GM12878 (cell line): ENCODE measurements around the gene AIF1. TPM values are rescaled to one million over a fixed set of nuclear protein-coding genes. Genes with fewer than 3 reads are reported as not detected.
A peak's percentile ranks its signal among the peaks of the same experiment; 100 is the strongest.

Experiments
- ATAC-seq: fragments of 200-7000 bp; cut with Tn5 transposase; 3 replicates; pipeline ENCODE4 v1.9.1; 2020; ENCODE audit warnings: mild to moderate bottlenecking, moderate library complexity
- BruUV-seq: library from RNA; stranded (reverse); fragments of 400-500 nt; replicated peaks from 2 replicates; lab custom pipeline; 2021; lab: Mats Ljungman, UMichigan
- CTCF ChIA-PET: fragments of 300-600 bp; sonication (Branson Sonifier 250); formaldehyde crosslinking; extraction: SDS; loops from one replicate; lab custom pipeline; 2021; ENCODE audit warnings: inconsistent platforms; lab: Yijun Ruan, JAX
- POLR2A ChIA-PET: fragments of 350-600 bp; formaldehyde crosslinking; extraction: SDS; loops from one replicate; lab custom pipeline; 2021; ENCODE audit warnings: inconsistent platforms; lab: Charles Lee
- RAD21 ChIA-PET: fragments of 300-600 bp; sonication (Branson Sonifier 250); formaldehyde crosslinking; loops from one replicate; lab custom pipeline; 2023; ENCODE audit warnings: antibody characterized with exemption; ENCODE audit not compliant: unreplicated experiment; lab: Charles Lee
- SMC1A ChIA-PET: fragments of 300-600 bp; sonication (Branson Sonifier 250); formaldehyde crosslinking; loops from one replicate; lab custom pipeline; 2023; ENCODE audit not compliant: unreplicated experiment, uncharacterized antibody; lab: Charles Lee
- DNase-seq: peaks from one replicate; pipeline ENCODE4 v3.0.0-alpha.2; 2011; ENCODE audit warnings: low read depth, low spot score
- FAIRE-seq: peaks from 3 replicates; lab custom pipeline; 2011; peaks lifted over from hg19 to GRCh38; lab: Jason Lieb, UNC
- H2AFZ ChIP-seq: 2 replicates; pipeline ENCODE4 v1.6.0; 2011; ENCODE audit warnings: low read depth, low read length, control low read depth; ENCODE audit not compliant: control insufficient read depth
- H3K27ac ChIP-seq: 2 replicates; pipeline ENCODE4 v1.5.1; 2011; ENCODE audit warnings: control low read depth; ENCODE audit not compliant: control insufficient read depth, insufficient read depth
- H3K27me3 ChIP-seq, 2 experiments: replicated peaks in 1 of 2; 2 replicates each; pipeline versions ENCODE4 v1.6.0 to v1.6.1; 2011; ENCODE audit warnings: low read length in 1 of 2; ENCODE audit not compliant: control insufficient read depth in 2 of 2, insufficient read depth in 2 of 2
- H3K36me3 ChIP-seq, 2 experiments: 2 replicates each; pipeline ENCODE4 v1.5.1; 2011; ENCODE audit warnings: low read length in 1 of 2; ENCODE audit not compliant: control insufficient read depth in 2 of 2, insufficient read depth in 2 of 2
- H3K4me1 ChIP-seq: 2 replicates; pipeline ENCODE4 v1.6.1; 2011; ENCODE audit warnings: mild to moderate bottlenecking, low read length, moderate library complexity, mixed read lengths; ENCODE audit not compliant: control insufficient read depth, insufficient read depth
- H3K4me2 ChIP-seq: 2 replicates; pipeline ENCODE4 v1.6.0; 2011; ENCODE audit warnings: control low read depth; ENCODE audit not compliant: control insufficient read depth, insufficient read depth
- H3K4me3 ChIP-seq: fragments of 200-600 bp; sonication (generic); 2 replicates; pipeline ENCODE4 v1.5.1; 2016
- H3K79me2 ChIP-seq: 2 replicates; pipeline ENCODE4 v1.6.0; 2011; ENCODE audit warnings: low read length; ENCODE audit not compliant: control insufficient read depth, insufficient read depth
- H3K9ac ChIP-seq: 2 replicates; pipeline ENCODE4 v1.8.0; 2011; ENCODE audit warnings: low read length, control low read depth, mixed read lengths; ENCODE audit not compliant: control insufficient read depth, insufficient read depth
- H3K9me3 ChIP-seq: replicated peaks from 3 replicates; pipeline ENCODE4 v1.5.1; 2011; ENCODE audit warnings: mild to moderate bottlenecking, low read length; ENCODE audit not compliant: control insufficient read depth, insufficient read depth
- H4K20me1 ChIP-seq: 2 replicates; pipeline ENCODE4 v1.6.0; 2011; ENCODE audit not compliant: control insufficient read depth, insufficient read depth
- CHD1 ChIP-seq: IDR thresholded peaks from 2 replicates; pipeline ENCODE4 v1.6.1; 2012; ENCODE audit warnings: low read depth, low read length, improper control_type of control experiment
- CHD2 ChIP-seq: IDR thresholded peaks from 2 replicates; pipeline ENCODE4 v1.6.1; 2011; ENCODE audit warnings: low read depth, low read length, improper control_type of control experiment, borderline replicate concordance
- ZNF687 ChIP-seq: fragments of 450-650 bp; IDR thresholded peaks from 2 replicates; pipeline ENCODE4 v1.6.1; 2017; ENCODE audit warnings: mild to moderate bottlenecking, moderate library complexity
- WGBS: methylation state at CpG from one replicate; pipeline ENCODE4 v1.1.6; 2016; ENCODE audit warnings: low lambda C conversion rate; ENCODE audit not compliant: insufficient replicate concordance, insufficient coverage; ENCODE audit errors: missing lambda C conversion rate; 5-methylcytosine and 5-hydroxymethylcytosine counted together
- in situ Hi-C: fragments of 300-500 bp; cut with MboI; formaldehyde crosslinking; loops from 9 replicates; pipeline ENCODE4 v1.14.3; 2018; ENCODE audit warnings: mixed read lengths
- intact Hi-C: fragments of 100-400 bp; cut with micrococcal nuclease; formaldehyde crosslinking; loops from one replicate; pipeline ENCODE4 v1.14.2; 2022; ENCODE audit not compliant: unreplicated experiment
- polyA plus RNA-seq, 11 experiments: library from polyadenylated mRNA; depleted of rRNA in 4 of 11; unstranded in 6 of 11; stranded (reverse) in 5 of 11; fragments of >200 nt; fragmentation: Nextera tagmentation in 4 of 11; fragmentation: Illumina TruSeq in 1 of 11; extraction: Ambion mirVana in 4 of 11; extraction: Trizol in 1 of 11; gene quantifications; 1 replicate in 1 of 11; 2 replicates in 10 of 11; pipeline versions ENCODE4 v1.2.1 to v1.2.3, GENCODE V29; 2011 to 2016; ENCODE audit warnings: inconsistent platforms in 2 of 11, missing spikeins in 2 of 11, low read depth in 1 of 11
- total RNA-seq, 4 experiments: library from RNA; depleted of rRNA in 3 of 4; stranded (reverse); fragments of >200 nt in 3 of 4; fragmentation: Illumina TruSeq in 1 of 4; extraction: Trizol in 1 of 4; gene quantifications; 2 replicates each; pipeline versions ENCODE4 v1.2.1 to v1.2.3, GENCODE V29; 2013 to 2021
- TF ChIP-seq, protein P1 (sequence below): fragments of 450-650 bp; IDR thresholded peaks from 2 replicates; pipeline ENCODE4 v1.6.1; 2016; ENCODE audit warnings: mild to moderate bottlenecking, moderate library complexity, borderline replicate concordance

AIF1 gene
- total and polyA plus RNA-seq, 10 of the 15 experiments (the other 5 are each of a cell fraction or from before 2014, with no cell fraction given), result 1.9 to 256 (median 134) TPM

- TF ChIP-seq CHD1 (peak; percentile 85; the same call in 1 of the 2 replicates), CHD2 (peak; percentile 77)
Measured at GRCh38 chr6:31620586-31621319, 5.7 kb downstream of the AIF1 start, which contains the start of gene PRRC2A (continued).

DNA sequence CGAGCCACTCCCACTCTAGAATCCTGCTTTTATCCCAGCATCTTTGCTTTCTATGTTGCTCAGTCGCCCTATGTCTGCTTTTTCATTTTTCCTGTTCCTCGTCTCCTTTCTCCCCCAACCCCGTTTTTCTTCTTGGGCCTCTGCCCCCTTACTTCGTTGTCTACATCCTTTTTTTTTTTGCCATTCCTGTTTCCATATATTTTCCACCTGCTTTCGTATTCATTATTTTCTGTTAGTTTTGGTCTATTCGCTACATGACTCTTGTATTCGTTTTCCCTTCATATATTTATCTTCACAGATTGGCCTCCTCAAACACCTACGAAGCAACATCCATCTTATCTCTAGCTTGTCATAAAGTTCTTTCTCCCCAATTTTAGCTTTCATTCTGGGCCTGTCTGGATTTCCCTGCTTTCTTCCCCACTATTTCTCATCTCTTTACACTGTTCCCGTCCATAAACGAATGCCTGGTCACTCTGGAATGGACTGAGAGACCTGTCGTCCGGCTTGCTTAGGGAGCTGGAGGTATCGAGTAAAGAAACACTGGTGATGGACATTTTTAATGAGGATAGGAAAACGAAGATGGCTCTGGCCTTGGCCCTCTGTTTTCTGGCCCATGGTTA is 6.4 kb downstream of the AIF1 start:
- Histone ChIP-seq H3K36me3 (peaks cover 21 to 31% of the 10 kb centered on the region in 2 experiments), H3K79me2 (peaks cover 42% of the 10 kb centered on the region), H3K27ac (peak overlapping the region; percentile 96), H3K9me3 (no peaks in the 10 kb centered on the region), H3K4me1 (peaks cover 6% of the 10 kb centered on the region), H3K9ac (peak overlapping the region; percentile 99), H3K4me2 (peak overlapping the region; percentile 74), H3K27me3 (no peaks in the 10 kb centered on the region), H4K20me1 (peaks cover 4% of the 10 kb centered on the region; the same call in 1 of the 2 replicates), H2AFZ (no peak overlapping the region), H3K4me3 (peak overlapping the region; percentile 86)
- TSS peak; percentile 67 for BruUV-seq
- ChIA-PET SMC1A (interaction anchor here (0.8 to 2.9 kb wide), 12 partner anchors 12 to 209 kb away, joined by 3 to 15 read pairs (median 6); partner anchors contain the start of genes BAG6, C6orf47, DDX39B and GPANK1), POLR2A (interaction anchor here (0.6 to 5.2 kb wide), 18 partner anchors 11 to 313 kb away, joined by 3 to 58 read pairs (median 4); partner anchors contain the start of genes APOM, BAG6, C6orf47 and DDX39B), CTCF (interaction anchor here (0.9 to 3.0 kb wide), 9 partner anchors 22 to 82 kb away, joined by 3 to 17 read pairs (median 3); partner anchors contain the start of genes ABHD16A, ATP6V1G2, BAG6 and LY6G5C), RAD21 (interaction anchor here (0.6 to 2.6 kb wide), 5 partner anchors 22 to 209 kb away, joined by 3 to 11 read pairs (median 5); partner anchors contain the start of genes ATP6V1G2, BAG6, NFKBIL1 and TNF)
- in situ Hi-C loops, result no loop called here
- ATAC-seq, result no peak
- WGBS, result 2% methylated on average over 15 of the region's 15 CpGs
- intact Hi-C loops, result no loop called here
- TF ChIP-seq ZNF687, result no peak
- TF ChIP-seq, protein P1, sequence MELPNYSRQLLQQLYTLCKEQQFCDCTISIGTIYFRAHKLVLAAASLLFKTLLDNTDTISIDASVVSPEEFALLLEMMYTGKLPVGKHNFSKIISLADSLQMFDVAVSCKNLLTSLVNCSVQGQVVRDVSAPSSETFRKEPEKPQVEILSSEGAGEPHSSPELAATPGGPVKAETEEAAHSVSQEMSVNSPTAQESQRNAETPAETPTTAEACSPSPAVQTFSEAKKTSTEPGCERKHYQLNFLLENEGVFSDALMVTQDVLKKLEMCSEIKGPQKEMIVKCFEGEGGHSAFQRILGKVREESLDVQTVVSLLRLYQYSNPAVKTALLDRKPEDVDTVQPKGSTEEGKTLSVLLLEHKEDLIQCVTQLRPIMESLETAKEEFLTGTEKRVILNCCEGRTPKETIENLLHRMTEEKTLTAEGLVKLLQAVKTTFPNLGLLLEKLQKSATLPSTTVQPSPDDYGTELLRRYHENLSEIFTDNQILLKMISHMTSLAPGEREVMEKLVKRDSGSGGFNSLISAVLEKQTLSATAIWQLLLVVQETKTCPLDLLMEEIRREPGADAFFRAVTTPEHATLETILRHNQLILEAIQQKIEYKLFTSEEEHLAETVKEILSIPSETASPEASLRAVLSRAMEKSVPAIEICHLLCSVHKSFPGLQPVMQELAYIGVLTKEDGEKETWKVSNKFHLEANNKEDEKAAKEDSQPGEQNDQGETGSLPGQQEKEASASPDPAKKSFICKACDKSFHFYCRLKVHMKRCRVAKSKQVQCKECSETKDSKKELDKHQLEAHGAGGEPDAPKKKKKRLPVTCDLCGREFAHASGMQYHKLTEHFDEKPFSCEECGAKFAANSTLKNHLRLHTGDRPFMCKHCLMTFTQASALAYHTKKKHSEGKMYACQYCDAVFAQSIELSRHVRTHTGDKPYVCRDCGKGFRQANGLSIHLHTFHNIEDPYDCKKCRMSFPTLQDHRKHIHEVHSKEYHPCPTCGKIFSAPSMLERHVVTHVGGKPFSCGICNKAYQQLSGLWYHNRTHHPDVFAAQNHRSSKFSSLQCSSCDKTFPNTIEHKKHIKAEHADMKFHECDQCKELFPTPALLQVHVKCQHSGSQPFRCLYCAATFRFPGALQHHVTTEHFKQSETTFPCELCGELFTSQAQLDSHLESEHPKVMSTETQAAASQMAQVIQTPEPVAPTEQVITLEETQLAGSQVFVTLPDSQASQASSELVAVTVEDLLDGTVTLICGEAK, result peak; percentile 11; the same call in 1 of the 2 replicates
- DNase-seq, result no peak
- FAIRE-seq, result no peak
